Esophagus mucosa (tissue), 1 donor: ENCODE results near the gene COPE. TPM values are rescaled to one million over a fixed set of nuclear protein-coding genes. Genes with fewer than 3 reads are reported as not detected.

Source experiments
- ATAC-seq: fragments of 200-7000 bp; cut with Tn5 transposase; one replicate; pipeline ENCODE4 v1.9.1; 2020
- total RNA-seq: library from RNA; stranded (reverse); gene quantifications from one replicate; pipeline ENCODE4 v1.2.4, GENCODE V29; 2023
- donor health status: DM: yes; HTN: yes; CAD: no.

Gene COPE
- 177 TPM for total RNA-seq

GRCh38 chr19:18919086-18919899 is at the start of gene COPE, which contains the start of gene DDX49:
COPE (minus strand) TSS chr19:18919387; CDS start chr19:18919348, 39 bp downstream.
DDX49 (plus strand) TSS chr19:18919715; CDS start chr19:18919742, 27 bp downstream.
- peak; percentile 98 for ATAC-seq

- ATAC-seq = peak; percentile 84
These were observed 48.4 kb upstream of the COPE start for GRCh38 chr19:18967358-18968146.

GRCh38 chr19:18966307-18966706 is 47.1 kb upstream of the COPE start:
- ATAC-seq = no peak

GRCh38 chr19:18964121-18964520 is 44.9 kb upstream of the COPE start:
- ATAC-seq = no peak

GRCh38 chr19:18961767-18962620 is 42.8 kb upstream of the COPE start:
- peak; percentile 22 for ATAC-seq

GRCh38 chr19:18960370-18960769 is 41.2 kb upstream of the COPE start:
- no peak for ATAC-seq

GRCh38 chr19:18955042-18955441 is 35.9 kb upstream of the COPE start:
- ATAC-seq = no peak

GRCh38 chr19:18954094-18954493 is 34.9 kb upstream of the COPE start:
- ATAC-seq = no peak

GRCh38 chr19:18952364-18953003 is 33.3 kb upstream of the COPE start:
- peak; percentile 22 for ATAC-seq

GRCh38 chr19:18951721-18952281 is 32.6 kb upstream of the COPE start:
- peak; percentile 79 for ATAC-seq

- no peak for ATAC-seq
These were observed 30.7 kb upstream of the COPE start for GRCh38 chr19:18949858-18950257.

- no peak for ATAC-seq
These were observed 29.8 kb upstream of the COPE start for GRCh38 chr19:18948976-18949356.

GRCh38 chr19:18948075-18948975 is 29.1 kb upstream of the COPE start:
- peak; percentile 24 for ATAC-seq

- ATAC-seq = no peak
These were observed 27.7 kb upstream of the COPE start for GRCh38 chr19:18946918-18947317.

- no peak for ATAC-seq
These were observed 27.1 kb upstream of the COPE start for GRCh38 chr19:18946335-18946734.

- no peak for ATAC-seq
These were observed 26.1 kb upstream of the COPE start for GRCh38 chr19:18945297-18945696.

GRCh38 chr19:18943465-18943864 is 24.3 kb upstream of the COPE start:
- ATAC-seq = no peak

GRCh38 chr19:18942692-18943091 is 23.5 kb upstream of the COPE start:
- ATAC-seq = no peak

- no peak for ATAC-seq
These were observed 22.6 kb upstream of the COPE start for GRCh38 chr19:18941628-18942354.
